Globus pallidus (tissue), 1 donor: Measurements from ENCODE around the gene KIF5A.

Source experiments
- DNase-seq: peaks from one replicate; pipeline ENCODE4 v3.0.0-alpha.2; 2015; ENCODE audit warnings: low spot score

Gene KIF5A

GRCh38 chr12:57535764-57536596, 13.9 kb upstream of the KIF5A start:
- no peak for DNase-seq

- DNase-seq, result no peak
Measured at GRCh38 chr12:57536597-57536942, 13.3 kb upstream of the KIF5A start.

- DNase-seq, result no peak
Measured at GRCh38 chr12:57539134-57539768, 10.6 kb upstream of the KIF5A start.

- no peak for DNase-seq
Measured at GRCh38 chr12:57541001-57541400, 8.8 kb upstream of the KIF5A start.

- DNase-seq, result no peak
Measured at GRCh38 chr12:57541717-57542116, 8.1 kb upstream of the KIF5A start.

GRCh38 chr12:57543581-57543980, 6.3 kb upstream of the KIF5A start:
- DNase-seq, result no peak

GRCh38 chr12:57545809-57546437, 3.9 kb upstream of the KIF5A start:
- no peak for DNase-seq

GRCh38 chr12:57546438-57547287, 3.2 kb upstream of the KIF5A start, which contains the start of gene DCTN2:
Gene DCTN2 (minus strand): TSS chr12:57547192. CDS start chr12:57547063, 129 bp downstream.
- peak; percentile 96 for DNase-seq

GRCh38 chr12:57547288-57548012, 2.4 kb upstream of the KIF5A start:
- DNase-seq, result no peak

- DNase-seq, result no peak
Measured at GRCh38 chr12:57548013-57548315, 1.9 kb upstream of the KIF5A start.

- no peak for DNase-seq
Measured at GRCh38 chr12:57548488-57548887, 1.4 kb upstream of the KIF5A start.

GRCh38 chr12:57549203-57549908, 488 bp upstream of the KIF5A start:
- no peak for DNase-seq

- DNase-seq, result no peak
Measured at GRCh38 chr12:57550641-57551549, 1.1 kb downstream of the KIF5A start.

- no peak for DNase-seq
Measured at GRCh38 chr12:57551637-57552305, 1.9 kb downstream of the KIF5A start.

GRCh38 chr12:57552306-57552651, 2.4 kb downstream of the KIF5A start:
- no peak for DNase-seq

- DNase-seq, result no peak
Measured at GRCh38 chr12:57552835-57553313, 3.0 kb downstream of the KIF5A start.

GRCh38 chr12:57553343-57554202, 3.7 kb downstream of the KIF5A start:
- no peak for DNase-seq

- DNase-seq, result no peak
Measured at GRCh38 chr12:57554453-57554852, 4.6 kb downstream of the KIF5A start.
